ENCODE measurements around the gene TMEM88. TPM values are rescaled to one million over a fixed set of nuclear protein-coding genes. Genes with fewer than 3 reads are reported as not detected.
"Not testable (repeated sequence)": the region's sequence is repeated elsewhere in the genome, so short reads cannot be mapped to it uniquely, and the experiment has no call there.

The TMEM88 gene
- total and polyA plus RNA-seq, 2 of the 8 experiments (the other 6 are each of a cell fraction or from before 2014, with no cell fraction given): 0.69 to 8.8 TPM

GRCh38 chr17:7864384-7864783, 9.5 kb downstream of the TMEM88 start:
- H3K23me2 ChIP-seq (ENCODE audit: low read depth, low read length); H3K79me2 ChIP-seq (ENCODE audit: control insufficient read depth in 1 of 2, insufficient read depth in 2 of 2, low read length in 2 of 2); H3K4me3 ChIP-seq (ENCODE audit: extremely low read depth in 1 of 4, insufficient read depth in 2 of 4, low read depth in 3 of 4, low read length in 4 of 4); H3K79me1 ChIP-seq (ENCODE audit: low read depth, low read length); H3K9ac ChIP-seq (replicated peaks in 1 of 4; ENCODE audit: extremely low read depth in 1 of 4, low read depth in 3 of 4, low read length in 3 of 4); H4K20me1 ChIP-seq (replicated peaks in 1 of 2; ENCODE audit: control insufficient read depth in 1 of 2, insufficient read depth in 2 of 2, low read length in 2 of 2); H3K14ac ChIP-seq (ENCODE audit: insufficient read length); H3K36me3 ChIP-seq (ENCODE audit: control insufficient read depth in 2 of 4, insufficient read depth in 4 of 4, low read length in 3 of 4); H2AFZ ChIP-seq (ENCODE audit: low read length); H4K5ac ChIP-seq (ENCODE audit: insufficient read length, low read depth, low read length); H2BK120ac ChIP-seq (replicated peaks; ENCODE audit: low read depth, low read length); FAIRE-seq; DNase-seq (ENCODE audit: low read depth in 1 of 2, low spot score in 2 of 2); H3K23ac ChIP-seq (ENCODE audit: insufficient read length); H3K56ac ChIP-seq (replicated peaks; ENCODE audit: insufficient read length, low read depth, low read length); H3K9me3 ChIP-seq (ENCODE audit: insufficient read depth in 2 of 2, low read depth in 1 of 2, low read length in 1 of 2); H2BK12ac ChIP-seq (ENCODE audit: low read depth, low read length); H3K27ac ChIP-seq (ENCODE audit: low read depth, low read length); H2BK15ac ChIP-seq (ENCODE audit: low read length); H3K4ac ChIP-seq (replicated peaks; ENCODE audit: insufficient read length, low read depth, low read length); H3K4me1 ChIP-seq (replicated peaks in 1 of 4; ENCODE audit: control insufficient read depth in 3 of 4, insufficient read depth in 4 of 4, low read length in 3 of 4); H2AK5ac ChIP-seq (ENCODE audit: low read depth, low read length); POLR2A ChIA-PET (ENCODE audit: partially characterized antibody); H4K91ac ChIP-seq (replicated peaks; ENCODE audit: insufficient read length, low read length); H4K8ac ChIP-seq (ENCODE audit: extremely low read depth, insufficient read depth, low read length); H3K18ac ChIP-seq (ENCODE audit: extremely low read depth, low read length); H3K27me3 ChIP-seq (replicated peaks in 1 of 4; ENCODE audit: control insufficient read depth in 3 of 4, extremely low read depth in 1 of 4, insufficient read depth in 3 of 4, low read length in 3 of 4); H2BK5ac ChIP-seq (ENCODE audit: low read depth, low read length); H2BK20ac ChIP-seq (ENCODE audit: low read length); H3K4me2 ChIP-seq (ENCODE audit: insufficient read depth in 1 of 2, low read depth in 2 of 2, low read length in 2 of 2): not testable (repeated sequence)
- CTCF ChIA-PET (ENCODE audit: partially characterized antibody): interaction anchor here (0.6 to 5.5 kb wide), 17 partner anchors 8 to 193 kb away, joined by 3 to 26 read pairs (median 5); no protein-coding TSS in a partner anchor
- 87% methylated on average over 5 of the region's 5 CpGs; no CpG with 5 or more reads in 1 of the 2 experiments for WGBS, 2 experiments (ENCODE audit: extremely low coverage in 1 of 2, insufficient coverage in 1 of 2, insufficient read length in 1 of 2, insufficient replicate concordance in 2 of 2, low coverage in 1 of 2, low lambda C conversion rate in 2 of 2, missing lambda C conversion rate in 1 of 2)
